ENCODE results near the gene SSC5D.

Gene SSC5D

DNA sequence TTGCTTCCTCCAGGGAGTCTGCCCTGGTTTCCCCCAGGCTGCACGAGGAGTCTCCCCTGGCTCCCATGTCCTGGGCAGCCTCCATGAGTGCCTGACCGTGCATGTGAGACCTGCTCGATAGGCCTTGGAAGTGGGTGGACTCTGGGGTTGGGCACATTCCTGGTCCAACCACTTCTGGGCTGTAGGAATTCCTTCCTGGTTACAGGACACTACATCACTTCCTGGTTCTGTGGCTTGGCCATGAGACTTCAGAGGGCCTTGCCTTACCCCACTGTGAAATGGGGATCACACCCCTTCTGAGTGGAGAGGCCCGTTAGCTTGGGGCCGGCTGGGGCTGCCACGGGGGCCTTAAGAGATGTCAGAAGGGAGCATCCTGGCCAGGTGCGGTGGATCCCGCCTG is 15.8 kb upstream of the SSC5D start:
- H3K36me3 ChIP-seq, result no peaks in the 10 kb centered on the region
- no peak for TF ChIP-seq CTCF (IDR thresholded peaks at IDR 0.05; ENCODE audit: low read depth, low read length)
- no peaks in the 10 kb centered on the region for H3K9me3 ChIP-seq (ENCODE audit: severe bottlenecking)
- DNase-seq, result no peak
- H3K27me3 ChIP-seq (ENCODE audit: insufficient read depth, low read depth, severe bottlenecking), result no peaks in the 10 kb centered on the region
- no peak overlapping the region for H3K27ac ChIP-seq
- no peak overlapping the region for H3K4me3 ChIP-seq (ENCODE audit: low read depth, low read length)

- no peak for TF ChIP-seq CTCF (IDR thresholded peaks at IDR 0.05; ENCODE audit: low read depth, low read length)
- Histone ChIP-seq H3K9me3 (ENCODE audit: severe bottlenecking) (no peaks in the 10 kb centered on the region), H3K4me3 (ENCODE audit: low read depth, low read length) (no peak overlapping the region), H3K27me3 (ENCODE audit: insufficient read depth, low read depth, severe bottlenecking) (no peaks in the 10 kb centered on the region), H3K36me3 (no peaks in the 10 kb centered on the region), H3K27ac (no peak overlapping the region)
- DNase-seq, result no peak
These were observed 14.8 kb upstream of the SSC5D start for GRCh38 chr19:55473225-55474012.

DNA sequence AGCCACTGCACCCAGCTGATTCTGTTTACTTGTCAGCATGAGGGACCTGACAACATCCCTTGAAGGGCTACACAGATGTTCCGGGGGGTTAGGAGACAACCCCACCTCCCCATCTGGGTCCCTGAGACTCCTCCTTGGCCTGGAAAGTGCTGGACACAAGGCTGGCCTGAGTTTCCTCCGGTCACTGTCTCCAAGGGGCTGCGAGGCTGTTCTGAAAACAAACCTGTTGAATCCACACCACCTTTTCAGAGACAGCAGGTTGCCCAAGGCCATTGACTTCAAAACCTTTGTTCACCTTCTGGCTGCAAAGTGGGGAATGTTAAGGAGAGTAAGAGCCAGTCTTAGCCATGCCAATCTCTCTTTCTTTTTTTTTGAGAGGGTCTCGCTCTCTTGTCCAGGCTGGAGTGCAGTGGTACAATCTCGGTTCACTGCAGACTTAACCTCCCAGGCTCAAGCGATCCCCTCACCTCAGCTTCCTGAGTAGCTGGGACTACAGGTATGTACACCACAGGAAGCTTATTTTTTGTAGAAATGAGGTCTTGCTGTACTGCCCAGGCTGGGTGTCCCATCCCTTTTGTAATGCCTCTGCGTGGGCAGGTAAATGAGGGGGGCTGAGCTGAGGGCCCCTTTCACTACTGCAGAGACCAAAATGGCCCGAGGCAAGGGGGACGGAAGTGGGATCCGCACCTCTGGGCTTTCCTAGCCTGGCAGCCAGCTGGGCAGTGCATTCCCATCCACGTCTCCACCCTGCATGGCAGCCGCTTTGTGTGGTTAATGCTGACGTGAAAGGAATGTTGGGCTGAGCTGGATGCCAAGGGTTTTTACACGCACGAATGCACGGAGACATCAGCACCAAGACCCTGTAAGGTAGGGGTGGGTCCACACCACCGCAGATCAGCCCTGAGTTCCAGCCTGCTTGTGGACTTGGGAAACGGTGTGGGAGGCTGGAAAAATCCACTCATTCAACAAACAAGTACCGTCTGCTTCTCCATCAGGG is 13.7 kb upstream of the SSC5D start:
- Histone ChIP-seq H3K27ac (no peak overlapping the region), H3K9me3 (ENCODE audit: severe bottlenecking) (no peaks in the 10 kb centered on the region), H3K4me3 (ENCODE audit: low read depth, low read length) (no peak overlapping the region), H3K36me3 (no peaks in the 10 kb centered on the region), H3K27me3 (ENCODE audit: insufficient read depth, low read depth, severe bottlenecking) (no peaks in the 10 kb centered on the region)
- DNase-seq, result no peak
- no peak for TF ChIP-seq CTCF (IDR thresholded peaks at IDR 0.05; ENCODE audit: low read depth, low read length)

DNA sequence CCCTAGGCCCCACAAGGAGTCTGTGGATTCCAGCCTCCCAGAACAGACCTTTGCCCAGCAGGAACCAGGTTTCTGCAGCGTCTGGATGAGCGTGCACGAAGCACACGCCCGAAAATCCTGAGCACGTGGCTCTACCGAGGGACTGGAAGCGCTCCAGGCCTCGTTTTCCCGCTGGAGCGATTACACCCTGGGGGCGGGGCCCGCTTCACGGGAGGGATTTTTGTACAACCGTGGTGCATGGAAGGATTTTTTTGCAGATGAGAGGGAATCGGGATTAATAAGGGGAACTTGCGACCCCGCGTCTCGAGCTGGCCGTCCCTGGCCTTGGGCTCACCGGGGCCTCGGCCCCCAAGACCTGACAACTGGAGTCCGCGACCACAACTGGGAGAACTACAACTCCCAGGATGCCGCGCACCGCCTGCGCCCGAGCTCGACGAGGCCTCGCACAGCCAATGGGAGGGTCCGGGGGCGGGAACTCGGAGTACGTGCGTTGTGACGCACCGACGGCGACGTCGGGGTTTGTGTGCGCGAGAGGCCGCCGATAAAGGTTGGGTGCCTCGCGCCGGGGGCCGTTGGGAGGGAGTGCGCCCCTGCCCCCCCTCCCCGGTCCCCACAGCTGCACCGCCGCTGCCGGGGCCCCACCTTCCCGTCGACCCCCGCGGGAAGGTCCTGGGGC is 12.0 kb upstream of the SSC5D start, which contains the start of gene ZNF628:
TSS of gene ZNF628 (plus strand) at position 518 of the 676 bp plus-strand sequence. CDS start 3,294 bp downstream, outside the sequence.
- peak; percentile 98 for DNase-seq
- no peak for TF ChIP-seq CTCF (IDR thresholded peaks at IDR 0.05; ENCODE audit: low read depth, low read length)
- Histone ChIP-seq H3K9me3 (ENCODE audit: severe bottlenecking) (no peaks in the 10 kb centered on the region), H3K4me3 (ENCODE audit: low read depth, low read length) (peak within 1 kb of the TSS; percentile 81), H3K27ac (peak within 1 kb of the TSS; percentile 92), H3K36me3 (no peaks in the 10 kb centered on the region), H3K27me3 (ENCODE audit: insufficient read depth, low read depth, severe bottlenecking) (no peaks in the 10 kb centered on the region)

- Histone ChIP-seq H3K4me3 (ENCODE audit: low read depth, low read length) (no peak overlapping the region), H3K9me3 (ENCODE audit: severe bottlenecking) (no peaks in the 10 kb centered on the region), H3K27ac (no peak overlapping the region), H3K36me3 (peaks cover 1% of the 10 kb centered on the region; the same call in 1 of the 2 replicates), H3K27me3 (ENCODE audit: insufficient read depth, low read depth, severe bottlenecking) (no peaks in the 10 kb centered on the region)
- no peak for TF ChIP-seq CTCF (IDR thresholded peaks at IDR 0.05; ENCODE audit: low read depth, low read length)
- no peak for DNase-seq
These were observed 10.3 kb upstream of the SSC5D start for GRCh38 chr19:55477905-55478304.
